Neutrophil (primary cell): ENCODE data around the gene ADRB2.
A peak's percentile ranks its signal among the peaks of the same experiment; 100 is the strongest.

ENCODE experiments used
- H3K27ac ChIP-seq: fragments of 200-600 bp; sonication (generic); 2 replicates; pipeline ENCODE4 v1.5.1; 2016; ENCODE audit warnings: mild to moderate bottlenecking, moderate library complexity
- H3K27me3 ChIP-seq: fragments of 200-600 bp; sonication (generic); 2 replicates; pipeline ENCODE4 v1.6.0; 2016; ENCODE audit warnings: mild to moderate bottlenecking
- H3K36me3 ChIP-seq: fragments of 200-600 bp; sonication (generic); 2 replicates; pipeline ENCODE4 v1.5.1; 2017
- H3K4me1 ChIP-seq, 2 experiments: fragments of 200-600 bp in 1 of 2; sonication (generic) in 1 of 2; 1 replicate in 1 of 2; 2 replicates in 1 of 2; pipeline versions ENCODE4 v1.5.1 to v1.6.1; 2013 to 2016; ENCODE audit warnings: low read depth in 1 of 2, low read length in 1 of 2, mild to moderate bottlenecking in 1 of 2, moderate library complexity in 1 of 2; ENCODE audit not compliant: control insufficient read depth in 1 of 2, insufficient read depth in 1 of 2
- H3K4me3 ChIP-seq, 2 experiments: fragments of 200-600 bp in 1 of 2; sonication (generic) in 1 of 2; 1 replicate in 1 of 2; 2 replicates in 1 of 2; pipeline ENCODE4 v1.5.1; 2013 to 2016; ENCODE audit warnings: low read depth in 1 of 2, low read length in 1 of 2, mild to moderate bottlenecking in 1 of 2, moderate library complexity in 1 of 2
- H3K9me3 ChIP-seq: fragments of 200-600 bp; sonication (generic); 2 replicates; pipeline ENCODE4 v1.5.1; 2016
- CTCF ChIP-seq: fragments of 200-600 bp; sonication (generic); IDR thresholded peaks from 2 replicates; pipeline ENCODE4 v1.5.1; 2016; ENCODE audit warnings: antibody characterized with exemption

The ADRB2 gene

GRCh38 chr5:148805326-148806290 is 20.8 kb upstream of the ADRB2 start:
- TF ChIP-seq CTCF = no peak

GRCh38 chr5:148806520-148806931 is 19.9 kb upstream of the ADRB2 start:
- Histone ChIP-seq H3K27ac (peak overlapping the region; percentile 86), H3K36me3 (no peaks in the 10 kb centered on the region), H3K4me3 (peak overlapping the region; percentile 32 to 56), H3K9me3 (no peaks in the 10 kb centered on the region), H3K27me3 (no peaks in the 10 kb centered on the region), H3K4me1 (peaks cover 90 to 94% of the 10 kb centered on the region in 2 experiments)
- TF ChIP-seq CTCF = no peak

More at GRCh38 chr5:148805326-148806290, 20.8 kb upstream of the ADRB2 start:
- Histone ChIP-seq H3K9me3 (no peaks in the 10 kb centered on the region), H3K36me3 (no peaks in the 10 kb centered on the region), H3K27me3 (no peaks in the 10 kb centered on the region), H3K27ac (peak overlapping the region; percentile 86), H3K4me1 (peaks cover 82 to 85% of the 10 kb centered on the region in 2 experiments), H3K4me3 (peak overlapping the region; percentile 32 to 56)

GRCh38 chr5:148807851-148808250 is 18.6 kb upstream of the ADRB2 start:
- no peak for TF ChIP-seq CTCF
- H3K4me3 ChIP-seq = peak overlapping the region; percentile 7 to 56
- no peaks in the 10 kb centered on the region for H3K9me3 ChIP-seq
- peak overlapping the region; percentile 86 for H3K27ac ChIP-seq
- no peaks in the 10 kb centered on the region for H3K27me3 ChIP-seq
- H3K36me3 ChIP-seq = no peaks in the 10 kb centered on the region
- peaks cover 92 to 95% of the 10 kb centered on the region in 2 experiments for H3K4me1 ChIP-seq

- TF ChIP-seq CTCF = no peak
- H3K27ac ChIP-seq = peak overlapping the region; percentile 86
- H3K9me3 ChIP-seq = no peaks in the 10 kb centered on the region
- peak overlapping the region; percentile 48 to 56 for H3K4me3 ChIP-seq
- H3K36me3 ChIP-seq = no peaks in the 10 kb centered on the region
- no peaks in the 10 kb centered on the region for H3K27me3 ChIP-seq
- peaks cover 96 to 100% of the 10 kb centered on the region in 2 experiments for H3K4me1 ChIP-seq
Observed at GRCh38 chr5:148808864-148809642, 17.4 kb upstream of the ADRB2 start.

GRCh38 chr5:148809781-148810524 is 16.5 kb upstream of the ADRB2 start:
- no peaks in the 10 kb centered on the region for H3K36me3 ChIP-seq
- peak overlapping the region; percentile 48 to 56 for H3K4me3 ChIP-seq
- H3K4me1 ChIP-seq = peaks cover 89 to 93% of the 10 kb centered on the region in 2 experiments
- H3K27me3 ChIP-seq = no peaks in the 10 kb centered on the region
- TF ChIP-seq CTCF = no peak
- H3K27ac ChIP-seq = peak overlapping the region; percentile 86
- H3K9me3 ChIP-seq = no peaks in the 10 kb centered on the region
